Measurements from ENCODE around the gene RMND5B.
"Not testable (repeated sequence)": the region's sequence is repeated elsewhere in the genome, so short reads cannot be mapped to it uniquely, and the experiment has no call there.

RMND5B gene

DNA sequence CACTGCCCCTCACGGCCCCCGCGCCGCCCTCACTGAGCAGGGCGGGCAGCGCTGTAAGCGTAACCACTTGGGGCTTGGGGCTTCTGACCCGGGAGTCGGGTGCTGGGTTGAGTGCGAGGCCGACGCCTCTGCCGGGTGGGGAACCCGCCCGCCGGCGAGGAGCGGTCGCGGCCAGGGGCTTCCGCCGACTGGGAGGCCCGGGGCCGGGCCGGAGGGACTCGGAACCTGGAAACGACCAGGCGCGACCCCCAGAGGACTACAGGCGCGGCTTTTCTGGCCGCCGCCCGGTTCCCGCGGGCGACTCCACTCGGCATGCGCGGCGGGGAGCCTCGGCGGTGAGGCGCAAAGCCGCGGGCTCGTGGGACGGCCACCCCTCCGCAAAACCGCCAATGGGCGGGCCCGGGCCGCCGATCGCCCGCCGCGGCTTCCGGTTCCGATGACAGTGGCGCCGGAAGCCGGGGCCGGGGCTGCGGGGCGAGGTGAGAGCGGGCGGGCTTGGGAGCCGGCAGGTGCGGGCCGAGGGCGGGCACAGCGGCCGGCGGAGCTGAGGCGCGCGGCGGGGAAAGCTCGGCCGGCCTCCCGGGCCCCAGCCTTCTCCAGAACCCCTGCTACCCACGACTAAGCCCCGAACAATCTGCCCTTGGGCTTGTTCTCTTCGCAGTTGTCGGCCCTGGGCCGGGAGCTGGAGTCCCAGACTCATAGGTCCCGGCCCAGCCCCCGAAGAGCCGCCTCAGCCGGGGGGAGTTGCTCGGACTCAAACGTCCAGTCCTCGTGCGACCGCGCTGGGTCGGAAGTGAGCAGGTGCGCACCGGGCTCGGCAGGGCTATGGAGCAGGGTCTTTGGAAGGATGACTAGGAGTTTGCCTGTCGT lies at the start of gene RMND5B:
TSS of gene RMND5B (plus strand) at position 439 of the 870 bp plus-strand sequence. CDS start 7,106 bp downstream, outside the sequence.
- peak; percentile 67 to 97 (median 83) for DNase-seq
- intact Hi-C loops (cut with DNase I): no loop called here

DNA sequence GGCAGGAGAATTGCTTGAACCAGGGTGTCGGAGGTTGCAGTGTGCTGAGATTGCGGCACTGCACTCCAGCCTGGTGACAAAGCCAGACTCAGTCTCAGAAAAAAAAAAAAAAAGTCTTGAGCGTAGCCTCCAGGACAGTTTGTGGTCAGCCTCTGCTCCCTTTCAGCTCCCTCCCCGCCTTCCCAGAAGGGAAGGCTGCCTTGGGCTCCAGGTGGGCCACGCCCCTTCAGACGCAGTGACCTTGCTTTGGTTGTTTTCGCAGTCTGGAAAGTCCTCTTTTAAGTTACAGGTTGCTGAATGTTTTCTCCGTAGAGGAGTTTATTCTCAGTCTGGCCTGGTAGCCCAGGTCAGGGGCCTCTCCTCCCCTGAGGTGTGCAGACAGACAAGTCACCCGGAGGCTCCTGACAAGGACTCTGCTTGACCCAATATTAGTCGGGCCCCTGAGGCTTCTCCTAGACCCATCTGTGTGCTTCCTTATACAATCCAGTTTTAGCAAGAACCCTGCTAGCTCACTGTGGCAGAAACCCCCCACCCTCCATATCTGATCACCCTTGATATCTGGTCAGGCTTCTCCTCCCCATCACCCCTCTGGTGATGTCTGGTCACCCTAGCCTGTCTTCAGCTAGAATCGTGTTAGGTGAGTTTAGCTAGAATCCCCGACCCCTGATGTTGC lies 49.1 kb upstream of the RMND5B start:
- no peak for DNase-seq
- intact Hi-C loops (cut with DNase I): no loop called here

DNA sequence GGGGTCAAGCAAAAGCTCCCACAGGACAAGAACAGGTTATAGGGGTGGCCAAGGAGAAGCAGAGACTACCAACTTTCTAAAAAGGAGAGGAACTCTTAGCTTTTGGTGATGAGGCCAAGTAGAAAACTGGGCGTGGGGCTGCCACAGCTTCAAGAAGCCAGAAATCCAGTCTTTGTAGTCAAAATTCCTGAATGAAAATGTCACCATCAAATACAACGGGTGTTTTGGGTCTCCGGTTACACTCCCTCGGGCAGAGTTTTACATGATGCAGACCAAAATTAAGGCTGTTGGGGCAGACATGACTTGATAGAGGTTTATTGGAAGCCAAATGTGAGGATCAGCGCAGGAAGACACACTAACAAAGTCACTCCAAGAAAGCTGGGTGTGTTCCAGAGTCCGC lies 46.9 kb upstream of the RMND5B start:
- no peak for DNase-seq
- intact Hi-C loops (cut with DNase I): no loop called here

DNA sequence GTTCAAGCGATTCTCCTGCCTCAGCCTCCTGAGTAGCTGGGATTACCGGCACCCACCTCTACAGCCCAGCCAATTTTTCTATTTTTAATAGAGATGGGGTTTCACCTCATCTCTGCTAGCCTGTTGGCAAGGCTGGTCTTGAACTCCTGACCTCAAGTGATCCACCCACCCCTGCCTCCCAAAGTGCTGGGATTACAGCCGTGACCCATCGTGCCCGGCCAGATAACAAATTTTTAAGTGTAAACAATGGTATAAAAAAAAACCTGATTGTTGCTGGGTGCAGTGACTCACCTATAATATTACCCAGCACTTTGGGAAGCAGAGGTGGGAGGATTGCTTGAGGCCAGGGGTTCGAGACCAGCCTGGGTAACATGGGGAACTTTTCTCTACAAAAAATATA lies 45.5 kb upstream of the RMND5B start:
- DNase-seq: no peak
- intact Hi-C loops (cut with DNase I): no loop called here

DNA sequence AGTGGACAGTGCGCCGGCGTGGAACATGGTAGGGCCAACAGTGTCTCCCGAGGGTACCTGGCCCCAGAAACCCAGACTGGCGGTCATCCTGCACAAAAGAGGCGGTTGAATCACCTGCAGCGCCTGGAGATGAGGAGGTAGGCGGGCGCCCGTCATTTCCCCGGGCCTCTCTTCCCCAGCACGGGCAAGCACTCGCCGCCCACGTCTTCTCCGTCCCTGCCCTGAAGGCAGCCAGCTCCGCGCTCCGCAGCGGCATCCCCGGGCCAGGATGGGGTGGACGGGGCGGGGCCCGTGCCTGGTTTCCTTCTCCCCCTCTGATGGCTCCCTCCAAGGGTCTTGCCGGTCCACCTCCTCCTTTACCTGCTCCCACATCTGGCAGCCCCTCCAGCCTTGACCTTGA lies 44.5 kb upstream of the RMND5B start:
- intact Hi-C loops (cut with DNase I): no loop called here
- DNase-seq: peak in 1 of 10 donors; percentile 50

GRCh38 chr5:178087199-178087598 lies 43.6 kb upstream of the RMND5B start:
- intact Hi-C loops (cut with DNase I); DNase-seq: not testable (repeated sequence)

DNA sequence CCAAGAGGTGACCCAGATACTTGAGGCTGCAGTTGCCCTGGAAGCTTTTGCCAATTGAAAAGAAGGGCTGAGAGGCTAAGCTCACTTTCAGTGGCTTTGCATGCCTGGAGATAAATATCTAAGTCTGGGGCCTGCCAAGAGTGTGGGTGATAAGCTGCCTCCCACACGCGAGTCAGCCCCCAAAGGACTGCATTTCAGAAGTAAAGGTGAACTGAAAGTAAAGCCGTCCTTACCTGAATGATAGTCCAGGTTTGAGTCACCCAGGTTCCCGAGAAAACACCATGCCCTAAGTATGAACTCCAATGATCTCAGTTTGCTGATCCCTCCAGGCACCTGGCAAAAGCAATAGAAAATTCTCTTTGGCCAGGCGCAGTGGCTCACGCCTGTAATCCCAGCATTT lies 40.0 kb upstream of the RMND5B start:
- no peak for DNase-seq
- intact Hi-C loops (cut with DNase I): no loop called here

- no peak for DNase-seq
- intact Hi-C loops (cut with DNase I): no loop called here
Observed at GRCh38 chr5:178093134-178093533, 37.7 kb upstream of the RMND5B start.

DNA sequence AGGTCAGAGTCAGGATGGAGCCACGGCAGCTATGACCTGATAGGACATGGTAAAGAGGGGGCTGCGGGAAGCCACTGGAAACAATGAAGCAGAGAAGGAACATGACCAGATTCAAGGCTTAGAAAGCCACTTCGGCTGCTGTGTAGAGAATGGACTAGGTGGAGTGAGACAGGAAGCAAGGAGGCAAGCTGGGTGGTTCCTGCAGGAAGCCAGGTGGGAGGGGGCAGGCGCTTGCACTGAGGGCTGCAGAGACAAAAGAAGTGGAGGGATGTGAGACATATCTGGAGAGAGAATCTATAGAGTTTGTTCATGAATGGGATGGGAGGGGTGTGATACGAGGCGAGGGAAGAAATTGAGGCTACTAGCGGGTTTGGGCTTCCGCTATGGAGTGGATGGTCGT lies 36.5 kb upstream of the RMND5B start:
- no peak for DNase-seq
- intact Hi-C loops (cut with DNase I): no loop called here

DNA sequence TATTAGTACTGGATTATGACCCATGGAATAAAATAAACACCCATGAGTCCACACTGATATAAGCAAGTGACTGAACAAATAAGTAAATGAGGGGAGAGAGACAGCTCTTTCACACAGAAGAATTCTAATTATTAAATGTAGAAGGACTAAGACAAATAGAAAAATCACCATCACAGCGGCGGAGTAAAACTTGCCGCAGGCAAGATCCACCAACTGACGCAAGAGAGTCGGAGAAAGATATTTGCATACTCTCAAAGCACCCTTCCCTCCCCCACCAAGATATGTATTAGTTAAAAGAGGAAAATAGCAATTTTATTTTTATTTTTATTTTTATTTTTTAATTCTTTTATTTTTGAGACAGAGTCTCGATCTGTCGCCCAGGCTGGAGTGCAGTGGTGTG lies 32.1 kb upstream of the RMND5B start:
- no peak for DNase-seq
- intact Hi-C loops (cut with DNase I): no loop called here

GRCh38 chr5:178103612-178104011 lies 27.2 kb upstream of the RMND5B start:
- DNase-seq: no peak
- intact Hi-C loops (cut with DNase I): no loop called here

DNA sequence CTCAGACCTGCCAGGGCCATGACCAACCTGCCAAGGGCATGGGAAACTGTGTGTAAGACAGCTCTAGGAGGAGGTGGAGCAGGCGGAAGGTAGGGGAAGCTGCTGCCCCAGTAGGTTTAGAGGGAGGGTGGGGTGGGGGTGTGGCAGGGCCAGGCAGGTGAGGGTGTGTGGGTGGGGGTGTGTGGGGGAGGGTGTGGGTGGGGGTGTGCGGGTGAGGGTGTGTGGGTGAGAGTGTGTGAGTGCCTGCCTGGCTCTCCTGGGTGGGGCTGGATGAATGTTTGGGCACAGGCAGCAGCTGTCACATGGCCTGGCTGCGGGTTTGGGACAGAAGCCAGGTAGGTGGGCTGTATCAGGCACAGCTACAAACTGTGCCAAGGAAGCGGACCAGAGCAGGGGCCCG lies 26.3 kb upstream of the RMND5B start:
- DNase-seq: no peak
- intact Hi-C loops (cut with DNase I): no loop called here

- intact Hi-C loops (cut with DNase I): no loop called here
- no peak for DNase-seq
Observed at GRCh38 chr5:178106086-178106485, 24.7 kb upstream of the RMND5B start.

DNA sequence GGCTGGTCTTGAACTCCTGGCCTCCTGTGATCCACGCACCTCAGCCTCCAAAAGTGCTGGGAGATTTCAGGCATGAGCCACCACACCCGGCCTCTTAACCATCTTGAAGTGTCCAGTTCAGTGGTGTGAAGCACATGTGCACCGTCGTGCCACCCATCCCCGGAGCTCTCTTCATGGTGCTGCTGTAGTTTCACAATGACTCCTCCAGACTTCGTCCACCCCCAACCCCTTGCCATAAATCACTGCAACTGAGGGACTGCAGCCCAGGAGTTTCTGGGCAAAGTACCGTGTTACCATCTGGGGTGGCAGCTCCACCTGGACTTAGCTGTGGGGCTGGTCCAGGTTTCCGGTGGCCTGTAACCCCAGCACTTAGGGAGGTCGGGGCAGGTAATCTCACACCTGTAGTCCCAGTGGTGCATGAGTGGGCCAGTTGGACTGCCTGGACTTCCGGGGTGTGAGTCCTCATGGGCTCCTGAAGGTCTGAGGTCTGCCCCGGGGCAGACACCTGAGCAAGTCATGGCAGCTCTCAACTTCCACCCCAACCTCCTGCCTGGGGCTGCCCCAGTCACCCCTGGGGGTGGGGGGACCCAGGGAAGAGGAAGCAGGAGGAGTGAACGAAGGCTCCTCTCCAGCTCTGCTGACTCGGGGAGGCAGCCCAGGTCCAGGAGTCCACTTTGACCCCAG lies 24.1 kb upstream of the RMND5B start:
- DNase-seq: no peak
- intact Hi-C loops (cut with DNase I): no loop called here

DNA sequence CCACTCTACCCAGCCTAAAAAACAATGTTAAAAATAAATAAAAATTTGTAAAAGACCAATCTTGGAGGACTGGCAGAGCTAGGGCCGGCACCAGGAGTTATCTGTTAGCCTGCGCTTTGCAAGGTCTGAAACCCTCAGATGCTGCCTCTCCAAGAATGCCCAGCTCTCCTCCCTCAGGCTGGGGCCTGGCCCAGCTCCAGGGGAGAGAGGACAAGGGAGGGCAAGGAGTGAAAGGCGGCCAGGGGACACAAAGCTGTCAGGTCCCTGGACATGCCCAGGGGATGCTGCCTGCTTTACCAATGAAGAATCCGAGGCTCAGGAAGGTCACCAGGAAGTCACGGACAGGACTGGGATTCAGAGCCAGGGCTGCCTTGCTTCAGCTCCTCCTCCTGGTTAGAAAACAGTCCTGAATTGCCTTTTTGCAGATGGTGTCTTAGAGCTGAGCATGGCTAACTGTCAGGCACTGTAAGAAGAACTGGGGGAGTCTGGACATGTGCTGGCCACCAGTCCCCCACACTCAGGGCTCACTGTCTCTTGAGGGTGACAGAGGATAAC lies 23.0 kb upstream of the RMND5B start:
- intact Hi-C loops (cut with DNase I): no loop called here
- DNase-seq: no peak

- no peak for DNase-seq
- intact Hi-C loops (cut with DNase I): no loop called here
Observed at GRCh38 chr5:178108446-178108845, 22.4 kb upstream of the RMND5B start.

DNA sequence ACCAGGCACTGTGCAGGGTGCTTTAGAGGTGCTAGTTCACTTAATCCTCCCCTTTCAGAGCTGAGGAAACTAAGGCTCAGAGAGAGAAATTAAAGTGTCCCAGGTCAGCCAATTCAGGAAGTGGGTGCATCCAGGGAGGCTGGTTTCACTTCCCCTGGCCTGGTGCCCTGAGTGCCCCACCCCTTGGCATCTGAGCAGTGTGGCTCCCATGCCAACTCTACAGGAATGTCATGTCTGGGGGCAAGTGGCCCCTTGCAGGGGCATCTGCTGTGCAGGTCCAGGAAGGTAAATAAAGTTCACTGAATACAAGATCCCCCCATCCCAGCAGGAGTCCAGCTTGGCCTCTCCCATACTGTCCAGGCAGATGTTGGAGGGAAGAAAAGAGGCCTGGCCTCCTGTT lies 21.8 kb upstream of the RMND5B start:
- intact Hi-C loops (cut with DNase I): no loop called here
- no peak for DNase-seq

DNA sequence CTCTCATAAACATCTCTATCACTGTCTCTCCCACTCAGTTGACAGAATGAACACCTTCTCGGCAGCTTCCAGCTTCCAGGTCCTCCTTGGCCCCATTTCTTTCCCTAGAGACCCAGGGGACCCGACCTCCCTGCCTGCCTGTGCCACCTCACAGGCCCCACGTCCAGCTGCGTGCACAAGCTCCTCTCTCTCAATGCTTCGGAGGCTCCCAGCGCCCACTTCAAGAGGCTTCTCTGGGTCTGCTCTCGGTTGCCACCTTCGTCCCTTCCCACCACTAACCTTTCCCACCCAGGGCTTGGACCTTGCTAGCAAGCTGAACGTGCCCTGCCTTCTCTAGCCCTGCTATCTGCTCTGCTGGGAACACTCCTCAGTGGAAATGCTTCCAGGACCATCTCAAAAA lies 20.3 kb upstream of the RMND5B start:
- intact Hi-C loops (cut with DNase I): no loop called here
- peak in 1 of 10 donors; percentile 55 for DNase-seq

DNA sequence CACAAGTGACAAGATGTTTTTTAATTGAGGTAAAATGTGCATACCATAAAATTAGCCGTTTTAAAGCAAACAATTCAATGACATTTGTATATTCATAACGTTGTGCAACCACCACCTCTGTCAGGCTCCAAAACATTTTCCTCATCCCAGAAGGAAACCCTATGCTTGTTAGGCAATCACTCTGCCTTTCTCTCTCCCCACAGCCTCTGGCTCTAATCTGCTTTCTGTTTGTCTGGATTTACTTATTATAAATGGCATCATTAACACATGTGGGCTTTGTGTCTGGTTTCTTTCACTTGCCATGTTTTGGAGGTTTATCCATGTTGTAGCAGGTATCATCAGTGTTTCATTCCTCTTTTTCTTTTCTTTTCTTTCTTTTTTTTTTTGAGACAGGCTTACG lies 18.9 kb upstream of the RMND5B start:
- intact Hi-C loops (cut with DNase I): no loop called here
- no peak for DNase-seq

GRCh38 chr5:178112545-178112944 lies 18.3 kb upstream of the RMND5B start:
- intact Hi-C loops (cut with DNase I): no loop called here

DNA sequence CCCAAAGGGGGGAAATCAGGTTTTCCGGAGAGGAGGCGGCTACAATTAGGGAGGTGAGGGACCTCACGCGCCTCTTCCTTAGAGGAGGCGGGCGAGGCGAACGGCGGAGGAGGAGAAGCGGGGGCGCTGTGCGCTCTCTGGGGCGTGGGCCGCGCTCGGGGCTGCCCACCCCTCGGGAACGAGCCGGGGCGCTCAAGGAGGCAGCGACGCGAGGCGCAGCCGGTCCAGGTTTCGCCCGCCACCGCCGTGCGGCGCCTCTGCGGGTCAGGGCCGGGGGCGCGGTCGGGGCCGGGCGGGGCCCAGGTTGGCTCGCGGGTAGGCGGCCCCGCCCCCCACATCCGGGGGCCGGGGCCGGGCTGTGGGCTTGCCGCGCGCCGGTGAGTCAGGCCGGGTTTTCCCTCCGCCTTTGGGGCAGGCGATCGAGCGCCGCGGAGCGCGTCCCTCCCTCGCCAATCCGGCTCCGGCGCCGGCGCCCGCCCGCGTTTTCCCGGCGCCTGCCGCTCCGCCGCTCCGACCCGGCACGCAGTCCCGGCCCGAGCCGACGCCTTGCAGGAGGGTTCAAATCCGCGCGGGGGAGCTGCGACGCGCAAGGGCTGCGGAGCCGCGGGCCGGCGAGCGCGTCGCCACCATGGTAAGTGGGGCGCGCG lies 17.6 kb upstream of the RMND5B start, which contains the start of gene N4BP3:
TSS of gene N4BP3 (plus strand) at position 392 of the 647 bp plus-strand sequence. CDS start 6,052 bp downstream, outside the sequence.
- intact Hi-C loops (cut with DNase I): no loop called here
- DNase-seq: peak in 6 of 10 donors; percentile 28 to 88 (median 37)

More at GRCh38 chr5:178112545-178112944, 18.3 kb upstream of the RMND5B start:
- no peak for DNase-seq

Data from posterior cingulate gyrus (tissue), 11 donors.